GM21576 (cell line): ENCODE measurements around the gene NECAB3.
A peak's percentile ranks its signal among the peaks of the same experiment; 100 is the strongest.
"Not testable (repeated sequence)": the region's sequence is repeated elsewhere in the genome, so short reads cannot be mapped to it uniquely, and the experiment has no call there.

Experiments used
- ATAC-seq: cut with Tn5 transposase; IDR thresholded peaks from one replicate; pipeline ENCODE4 v1.9.1; 2021; ENCODE audit warnings: mild to moderate bottlenecking, moderate library complexity; ENCODE audit not compliant: unreplicated experiment

The NECAB3 gene

GRCh38 chr20:33651562-33652048, 22.6 kb downstream of the NECAB3 start:
- ATAC-seq: no peak

GRCh38 chr20:33650753-33651561, 23.3 kb downstream of the NECAB3 start:
- no peak for ATAC-seq

- no peak for ATAC-seq
These were observed 24.0 kb downstream of the NECAB3 start for GRCh38 chr20:33650111-33650752.

GRCh38 chr20:33649201-33649681, 25.0 kb downstream of the NECAB3 start:
- no peak for ATAC-seq

- no peak for ATAC-seq
These were observed 25.7 kb downstream of the NECAB3 start for GRCh38 chr20:33648396-33649004.

- peak; percentile 73 for ATAC-seq
These were observed 26.4 kb downstream of the NECAB3 start for GRCh38 chr20:33647603-33648395.

GRCh38 chr20:33646959-33647602, 27.1 kb downstream of the NECAB3 start:
- ATAC-seq: not testable (repeated sequence)

GRCh38 chr20:33646191-33646590, 28.0 kb downstream of the NECAB3 start:
- no peak for ATAC-seq

GRCh38 chr20:33645396-33645795, 28.8 kb downstream of the NECAB3 start:
- ATAC-seq: no peak

- ATAC-seq: no peak
These were observed 29.2 kb downstream of the NECAB3 start for GRCh38 chr20:33645072-33645358.

GRCh38 chr20:33644313-33645071, 29.7 kb downstream of the NECAB3 start:
- no peak for ATAC-seq

GRCh38 chr20:33640287-33640686, 33.9 kb downstream of the NECAB3 start:
- ATAC-seq: no peak

- ATAC-seq: no peak
These were observed 37.5 kb downstream of the NECAB3 start for GRCh38 chr20:33636776-33637175.

- ATAC-seq: no peak
These were observed 38.9 kb downstream of the NECAB3 start for GRCh38 chr20:33635341-33635740.

- not testable (repeated sequence) for ATAC-seq
These were observed 42.3 kb downstream of the NECAB3 start for GRCh38 chr20:33631910-33632309.

- ATAC-seq: no peak
These were observed 43.7 kb downstream of the NECAB3 start for GRCh38 chr20:33630507-33630906.

GRCh38 chr20:33629979-33630378, 44.2 kb downstream of the NECAB3 start:
- ATAC-seq: no peak

- no peak for ATAC-seq
These were observed 44.7 kb downstream of the NECAB3 start for GRCh38 chr20:33629533-33629932.

GRCh38 chr20:33627577-33628216, 46.5 kb downstream of the NECAB3 start:
- ATAC-seq: no peak
